Lower leg skin (tissue), 4 donors: ENCODE data around the gene PDXK. TPM values are rescaled to one million over a fixed set of nuclear protein-coding genes. Genes with fewer than 3 reads are reported as not detected.
"Not testable (repeated sequence)": the region's sequence is repeated elsewhere in the genome, so short reads cannot be mapped to it uniquely, and the experiment has no call there.

Experiments used
- DNase-seq, 2 donors: peaks; one replicate each; pipeline ENCODE4 v3.0.0-alpha.2; 2019; ENCODE audit warnings: low spot score in 2 of 2
- H3K4me3 ChIP-seq: fragments of 200-600 bp; sonication (generic); 2 replicates; pipeline ENCODE4 v1.5.1; 2017; ENCODE audit warnings: mild to moderate bottlenecking, low read depth; ENCODE audit not compliant: poor library complexity, severe bottlenecking
- POLR2A ChIP-seq, 2 donors: fragments of 450-650 bp; IDR thresholded peaks; one replicate each; pipeline ENCODE4 v1.6.1; 2016 to 2017; ENCODE audit warnings: antibody characterized with exemption in 2 of 2, mild to moderate bottlenecking in 1 of 2, moderate library complexity in 1 of 2
- WGBS, 2 donors: methylation state at CpG; one replicate each; pipeline ENCODE4 v1.1.5; 2018; 5-methylcytosine and 5-hydroxymethylcytosine counted together
- intact Hi-C: fragments of 100-400 bp; cut with DNase I; formaldehyde crosslinking; loops from one replicate; pipeline ENCODE4 v1.15.0; 2023; ENCODE audit warnings: low total_unique reads
- total RNA-seq, 4 donors: library from RNA; depleted of rRNA; stranded (reverse); fragments of >200 nt; gene quantifications; one replicate each; pipeline ENCODE4 v1.1.0, GENCODE V29; 2016
- TF ChIP-seq, protein P1 (sequence below), 3 donors: fragments of 450-650 bp; IDR thresholded peaks; one replicate each; pipeline ENCODE4 v1.5.1; 2016; ENCODE audit warnings: antibody characterized with exemption in 3 of 3, mild to moderate bottlenecking in 3 of 3, moderate library complexity in 2 of 3

PDXK gene
- total RNA-seq, 4 donors from 2014 or later, result 19.5 to 55.6 (median 42.1) TPM

- intact Hi-C loops, result no loop called here
- no peak for DNase-seq
- no peak overlapping the region for H3K4me3 ChIP-seq
- WGBS, 2 donors, result 35 to 36% methylated on average over 13 of the region's 13 CpGs
- no peak for TF ChIP-seq POLR2A (IDR thresholded peaks at IDR 0.05)
- TF ChIP-seq, protein P1, sequence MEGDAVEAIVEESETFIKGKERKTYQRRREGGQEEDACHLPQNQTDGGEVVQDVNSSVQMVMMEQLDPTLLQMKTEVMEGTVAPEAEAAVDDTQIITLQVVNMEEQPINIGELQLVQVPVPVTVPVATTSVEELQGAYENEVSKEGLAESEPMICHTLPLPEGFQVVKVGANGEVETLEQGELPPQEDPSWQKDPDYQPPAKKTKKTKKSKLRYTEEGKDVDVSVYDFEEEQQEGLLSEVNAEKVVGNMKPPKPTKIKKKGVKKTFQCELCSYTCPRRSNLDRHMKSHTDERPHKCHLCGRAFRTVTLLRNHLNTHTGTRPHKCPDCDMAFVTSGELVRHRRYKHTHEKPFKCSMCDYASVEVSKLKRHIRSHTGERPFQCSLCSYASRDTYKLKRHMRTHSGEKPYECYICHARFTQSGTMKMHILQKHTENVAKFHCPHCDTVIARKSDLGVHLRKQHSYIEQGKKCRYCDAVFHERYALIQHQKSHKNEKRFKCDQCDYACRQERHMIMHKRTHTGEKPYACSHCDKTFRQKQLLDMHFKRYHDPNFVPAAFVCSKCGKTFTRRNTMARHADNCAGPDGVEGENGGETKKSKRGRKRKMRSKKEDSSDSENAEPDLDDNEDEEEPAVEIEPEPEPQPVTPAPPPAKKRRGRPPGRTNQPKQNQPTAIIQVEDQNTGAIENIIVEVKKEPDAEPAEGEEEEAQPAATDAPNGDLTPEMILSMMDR (IDR thresholded peaks at IDR 0.05), result no peak
These were observed 6.5 kb upstream of the PDXK start for GRCh38 chr21:43712268-43712942.

DNA sequence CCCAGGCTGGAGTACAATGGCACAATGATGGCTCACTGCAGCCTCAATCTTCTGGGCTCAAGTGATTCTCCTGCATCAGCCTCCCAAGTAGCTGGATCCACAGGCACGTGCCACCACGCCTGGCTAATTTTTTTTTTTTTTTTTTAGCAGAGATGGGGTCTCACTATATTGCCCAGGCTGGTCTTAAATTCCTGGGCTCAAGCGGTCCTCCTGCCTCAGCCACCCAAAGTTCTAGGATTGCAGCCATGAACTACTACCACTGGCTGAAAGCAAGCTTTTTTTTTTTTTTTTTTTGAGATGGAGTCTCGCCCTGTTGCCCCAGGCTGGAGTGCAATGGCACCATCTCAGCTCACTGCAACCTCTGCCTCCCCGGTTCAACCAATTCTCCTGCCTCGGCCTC is 5.8 kb upstream of the PDXK start:
- DNase-seq, intact Hi-C loops: not testable (repeated sequence)
- 86 to 87% methylated on average over 6 of the region's 6 CpGs for WGBS, 2 donors

DNA sequence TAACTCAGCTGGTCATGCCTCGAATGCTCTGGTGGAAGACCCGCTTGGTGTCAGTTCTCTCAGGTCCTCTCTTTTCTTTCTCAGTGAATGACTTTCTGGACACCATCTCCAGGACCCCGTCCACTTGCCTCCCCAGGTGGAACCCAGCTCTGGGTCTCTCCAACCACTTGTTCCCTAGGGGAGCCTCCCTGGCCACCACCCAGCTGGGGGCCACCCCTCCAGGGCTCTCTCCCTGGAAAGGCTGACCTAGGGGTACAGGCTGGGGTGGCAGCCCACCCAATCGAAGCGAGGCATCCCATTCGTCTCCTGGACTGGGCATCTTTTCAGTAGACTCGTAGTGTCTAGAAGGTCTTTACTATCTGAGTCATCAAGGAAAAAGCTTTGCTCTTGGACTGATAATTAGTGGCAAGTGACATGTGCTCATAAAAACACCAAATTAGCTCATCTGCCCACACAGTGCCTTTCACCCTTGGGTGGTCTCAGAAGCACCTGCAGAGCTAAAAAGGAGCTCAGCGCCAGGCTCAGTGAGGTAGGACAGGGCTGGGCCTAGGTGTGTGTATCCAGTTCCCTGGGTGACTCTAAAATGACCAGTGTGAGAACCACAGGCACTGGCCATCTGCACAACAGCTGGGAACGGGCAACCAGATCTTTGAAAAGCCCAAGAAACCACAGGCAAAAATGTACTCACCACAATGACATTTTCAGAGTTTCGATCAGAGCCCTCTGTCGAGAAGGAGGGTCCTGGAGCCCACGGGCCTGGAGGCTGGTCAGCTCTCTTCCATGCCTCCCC is 2.4 kb upstream of the PDXK start:
- 71 to 76% methylated on average over 12 of the region's 12 CpGs for WGBS, 2 donors
- H3K4me3 ChIP-seq, result no peak overlapping the region
- intact Hi-C loops, result no loop called here
- TF ChIP-seq, protein P1 (IDR thresholded peaks at IDR 0.05), result no peak
- no peak for TF ChIP-seq POLR2A (IDR thresholded peaks at IDR 0.05)
- DNase-seq, result no peak

More for the DNA sequence above, 5.8 kb upstream of the PDXK start:
- not testable (repeated sequence) for H3K4me3 ChIP-seq

DNA sequence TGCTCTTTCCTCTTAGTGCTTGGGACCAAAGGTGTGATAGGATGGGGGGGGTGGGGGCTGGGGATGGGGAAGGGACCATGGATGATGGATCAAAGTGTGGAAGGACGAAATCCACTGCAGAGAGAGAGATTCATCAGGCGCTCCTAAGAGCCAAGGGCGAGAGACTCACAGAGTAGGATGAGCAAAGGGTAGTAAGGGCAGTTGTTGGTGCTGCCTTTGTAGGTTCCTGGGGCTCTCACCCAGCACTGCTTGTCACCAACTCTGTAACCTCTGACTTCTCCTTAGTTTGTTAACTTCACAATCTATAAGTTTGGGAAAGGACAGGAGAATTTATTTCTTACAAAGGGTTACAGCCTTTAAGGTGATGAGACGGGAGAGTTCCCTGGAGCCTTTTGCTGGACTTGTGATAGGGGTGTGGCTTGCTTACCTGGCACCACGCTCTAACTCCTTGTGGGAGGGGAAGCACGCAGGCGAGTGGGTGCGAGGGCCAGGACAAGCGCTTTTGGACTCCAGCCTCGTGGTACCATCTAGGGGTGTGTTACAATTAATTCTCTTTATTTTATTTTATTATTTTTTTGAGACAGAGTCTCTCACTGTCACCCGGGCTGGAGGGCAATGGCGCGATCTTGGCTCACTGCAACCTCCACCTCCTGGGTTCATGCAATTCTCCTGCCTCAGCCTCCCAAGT is 1.6 kb upstream of the PDXK start:
- no peak overlapping the region for H3K4me3 ChIP-seq
- WGBS, 2 donors, result 53 to 60% methylated on average over 13 of the region's 13 CpGs
- TF ChIP-seq, protein P1 (IDR thresholded peaks at IDR 0.05), result no peak
- no peak for TF ChIP-seq POLR2A (IDR thresholded peaks at IDR 0.05)
- no peak for DNase-seq
- intact Hi-C loops, result no loop called here

DNA sequence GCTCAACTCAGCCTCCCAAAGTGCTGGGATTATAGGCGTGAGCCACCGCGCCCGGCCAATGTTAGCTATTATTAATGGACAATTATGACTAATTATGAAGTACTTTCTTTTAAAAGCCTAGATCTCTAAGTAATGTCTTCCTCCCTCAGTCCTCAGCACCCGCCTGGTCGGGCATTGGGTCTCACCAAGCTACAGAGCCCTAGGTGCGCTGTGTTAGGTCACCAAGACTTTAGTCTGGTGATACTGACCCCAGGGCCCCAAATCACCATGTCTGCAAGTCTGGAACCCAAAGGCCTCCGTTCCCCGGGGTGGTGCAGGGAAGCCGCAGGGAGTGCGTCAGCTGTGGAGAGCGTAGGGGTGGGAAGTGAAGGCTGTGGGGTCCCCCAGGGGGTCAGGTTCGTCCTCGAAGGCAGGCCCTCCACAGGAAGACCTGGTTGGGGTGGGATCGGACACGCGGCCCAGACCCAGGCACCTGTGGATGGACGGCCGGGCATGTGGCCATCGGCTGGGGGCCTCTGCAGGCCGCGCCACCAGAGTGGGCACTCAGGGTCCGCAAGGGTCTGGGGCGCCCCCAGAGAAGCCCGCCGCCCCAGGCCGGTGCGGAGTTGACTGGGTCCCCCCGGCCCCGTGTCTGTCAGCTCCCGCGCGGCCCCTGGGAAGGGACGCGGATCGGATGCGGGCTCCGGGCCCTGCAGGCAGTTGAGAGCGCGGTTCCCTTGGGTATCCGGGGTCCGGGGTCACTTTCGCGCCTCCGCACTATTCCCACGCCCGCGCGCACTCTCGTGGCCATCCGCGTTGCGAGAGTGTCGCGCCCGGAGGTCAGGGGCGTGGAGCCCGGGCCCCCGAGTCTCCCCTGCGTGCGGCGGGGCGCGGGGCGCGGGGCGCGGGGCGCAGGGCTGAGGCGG is 710 bp upstream of the PDXK start:
- TF ChIP-seq, protein P1 (IDR thresholded peaks at IDR 0.05), result no peak
- TF ChIP-seq POLR2A (IDR thresholded peaks at IDR 0.05), result no peak
- no peak for DNase-seq
- WGBS, 2 donors, result 33 to 63% methylated on average over 30 to 52 of the region's 70 CpGs
- peak overlapping the region; percentile 41 for H3K4me3 ChIP-seq
- intact Hi-C loops, result no loop called here
